IMR-90 (cell line): ENCODE data around the gene CR1L. TPM values are rescaled to one million over a fixed set of nuclear protein-coding genes. Genes with fewer than 3 reads are reported as not detected.

Source experiments
- ATAC-seq: fragments of 200-7000 bp; cut with Tn5 transposase; 2 replicates; pipeline ENCODE4 v1.9.1; 2020; ENCODE audit warnings: low read depth, mild to moderate bottlenecking, moderate library complexity
- BruUV-seq: library from RNA; stranded (reverse); fragments of 400-500 nt; replicated peaks from 2 replicates; lab custom pipeline; 2021; lab: Mats Ljungman, UMichigan
- CTCF ChIA-PET: fragments of 300-600 bp; formaldehyde crosslinking; extraction: SDS; loops from one replicate; lab custom pipeline; 2021; ENCODE audit warnings: antibody characterized with exemption; lab: Yijun Ruan, JAX
- POLR2A ChIA-PET: fragments of 300-600 bp; sonication (Branson Sonifier 250); formaldehyde crosslinking; loops from one replicate; lab custom pipeline; 2022; ENCODE audit warnings: antibody characterized with exemption; ENCODE audit not compliant: unreplicated experiment; lab: Charles Lee
- DNase-seq: peaks from one replicate; pipeline ENCODE4 v3.0.0; 2013
- H2AFZ ChIP-seq: replicated peaks from 2 replicates; pipeline ENCODE3; 2013; ENCODE audit warnings: low read length, mild to moderate bottlenecking; ENCODE audit not compliant: poor library complexity
- H2AK5ac ChIP-seq: 2 replicates; pipeline ENCODE4 v1.6.1; 2013; ENCODE audit warnings: low read depth, low read length, inconsistent platforms
- H2AK9ac ChIP-seq: replicated peaks from 2 replicates; pipeline ENCODE3; 2013; ENCODE audit warnings: mild to moderate bottlenecking, low read depth, low read length, moderate library complexity; ENCODE audit not compliant: poor library complexity
- H2BK120ac ChIP-seq: 2 replicates; pipeline ENCODE4 v1.6.1; 2013; ENCODE audit warnings: low read depth, low read length, inconsistent platforms
- H2BK15ac ChIP-seq: 3 replicates; pipeline ENCODE4 v1.6.1; 2013; ENCODE audit warnings: low read depth, low read length, inconsistent platforms
- H2BK20ac ChIP-seq: 2 replicates; pipeline ENCODE4 v1.6.1; 2013; ENCODE audit warnings: low read depth, mild to moderate bottlenecking, inconsistent platforms, low read length, moderate library complexity
- H2BK5ac ChIP-seq: 2 replicates; pipeline ENCODE4 v1.6.1; 2013; ENCODE audit warnings: mild to moderate bottlenecking, low read depth, low read length, inconsistent platforms; ENCODE audit not compliant: poor library complexity, severe bottlenecking
- H3K14ac ChIP-seq: replicated peaks from 2 replicates; pipeline ENCODE4 v1.6.1; 2013; ENCODE audit warnings: low read depth, low read length, inconsistent platforms
- H3K18ac ChIP-seq: 2 replicates; pipeline ENCODE4 v1.6.1; 2013; ENCODE audit warnings: low read depth, low read length, control low read depth
- H3K23ac ChIP-seq: 2 replicates; pipeline ENCODE4 v1.6.1; 2013; ENCODE audit warnings: low read depth, low read length, inconsistent platforms
- H3K27ac ChIP-seq: 2 replicates; pipeline ENCODE4 v1.5.1; 2013; ENCODE audit warnings: mild to moderate bottlenecking, control low read depth, low read length; ENCODE audit not compliant: insufficient read depth
- H3K27me3 ChIP-seq: 2 replicates; pipeline ENCODE4 v1.6.1; 2013; ENCODE audit warnings: low read length; ENCODE audit not compliant: control insufficient read depth, insufficient read depth
- H3K36me3 ChIP-seq: 2 replicates; pipeline ENCODE4 v1.6.1; 2013; ENCODE audit warnings: low read length, mixed read lengths; ENCODE audit not compliant: control insufficient read depth, insufficient read depth
- H3K4ac ChIP-seq: 2 replicates; pipeline ENCODE4 v1.6.1; 2013; ENCODE audit warnings: low read depth, low read length, inconsistent platforms
- H3K4me1 ChIP-seq: 2 replicates; pipeline ENCODE4 v1.6.1; 2013; ENCODE audit warnings: low read length, mixed read lengths; ENCODE audit not compliant: control insufficient read depth, insufficient read depth
- H3K4me2 ChIP-seq: 2 replicates; pipeline ENCODE4 v1.6.1; 2013; ENCODE audit warnings: low read depth, mild to moderate bottlenecking, control low read depth, low read length, moderate library complexity
- H3K4me3 ChIP-seq: 2 replicates; pipeline ENCODE4 v1.5.1; 2013; ENCODE audit warnings: low read depth, mild to moderate bottlenecking, control low read depth, low read length, moderate library complexity; ENCODE audit not compliant: insufficient read depth
- H3K56ac ChIP-seq: 2 replicates; pipeline ENCODE4 v1.6.1; 2013; ENCODE audit warnings: low read length, inconsistent platforms; ENCODE audit not compliant: insufficient read depth; ENCODE audit errors: extremely low read depth
- H3K79me1 ChIP-seq, 2 experiments: 2 replicates each; pipeline ENCODE4 v1.6.1; 2013; ENCODE audit warnings: low read length in 2 of 2, inconsistent platforms in 1 of 2, low read depth in 1 of 2
- H3K9ac ChIP-seq: 2 replicates; pipeline ENCODE4 v1.6.1; 2013; ENCODE audit warnings: low read depth, low read length, control low read depth
- H3K9me1 ChIP-seq: 2 replicates; pipeline ENCODE4 v1.6.1; 2013; ENCODE audit warnings: low read length, inconsistent platforms; ENCODE audit not compliant: insufficient read depth
- H3K9me3 ChIP-seq: 2 replicates; pipeline ENCODE4 v1.6.1; 2013; ENCODE audit warnings: low read length; ENCODE audit not compliant: control insufficient read depth, insufficient read depth
- H4K20me1 ChIP-seq: 2 replicates; pipeline ENCODE4 v1.6.1; 2013; ENCODE audit warnings: low read length, inconsistent platforms; ENCODE audit not compliant: insufficient read depth
- H4K5ac ChIP-seq: 2 replicates; pipeline ENCODE4 v1.6.1; 2013; ENCODE audit warnings: mild to moderate bottlenecking, low read depth, low read length, control low read depth
- H4K8ac ChIP-seq, 2 experiments: 2 replicates each; pipeline ENCODE4 v1.6.1; 2013; ENCODE audit warnings: low read depth in 2 of 2, low read length in 2 of 2, control low read depth in 1 of 2, inconsistent platforms in 1 of 2
- H4K91ac ChIP-seq: 2 replicates; pipeline ENCODE4 v1.6.1; 2013; ENCODE audit warnings: low read depth, low read length, inconsistent platforms; ENCODE audit not compliant: insufficient read depth
- BHLHE40 ChIP-seq: fragments of 150-350 bp; IDR thresholded peaks from 2 replicates; pipeline ENCODE4 v1.6.1; 2016; ENCODE audit warnings: mild to moderate bottlenecking, low read depth, low read length
- CHD1 ChIP-seq: IDR thresholded peaks from 2 replicates; pipeline ENCODE4 v1.6.1; 2012; ENCODE audit warnings: low read depth, low read length, improper control_type of control experiment
- CTCF ChIP-seq: conservative IDR thresholded peaks from 2 replicates; pipeline ENCODE4 v1.5.1; 2012; ENCODE audit warnings: mild to moderate bottlenecking, low read depth, low read length, improper control_type of control experiment
- MAFK ChIP-seq: IDR thresholded peaks from 2 replicates; pipeline ENCODE4 v1.6.1; 2012; ENCODE audit warnings: low read depth, low read length, improper control_type of control experiment
- MAZ ChIP-seq: IDR thresholded peaks from 2 replicates; pipeline ENCODE4 v1.6.1; 2012; ENCODE audit warnings: low read depth, mild to moderate bottlenecking, low read length, improper control_type of control experiment, moderate library complexity, borderline replicate concordance
- MXI1 ChIP-seq: IDR thresholded peaks from 2 replicates; pipeline ENCODE4 v1.6.1; 2012; ENCODE audit warnings: low read depth, mild to moderate bottlenecking, low read length, moderate library complexity, borderline replicate concordance
- NFE2L2 ChIP-seq: fragments of 150-350 bp; IDR thresholded peaks from 2 replicates; pipeline ENCODE4 v1.6.1; 2016; ENCODE audit warnings: low read depth, mild to moderate bottlenecking, low read length
- POLR2A ChIP-seq: IDR thresholded peaks from 2 replicates; pipeline ENCODE4 v1.6.1; 2012; ENCODE audit warnings: mild to moderate bottlenecking, low read depth, low read length
- RAD21 ChIP-seq: IDR thresholded peaks from 2 replicates; pipeline ENCODE4 v1.6.1; 2012; ENCODE audit warnings: low read length, improper control_type of control experiment
- RCOR1 ChIP-seq: IDR thresholded peaks from 2 replicates; pipeline ENCODE4 v1.6.1; 2012; ENCODE audit warnings: mild to moderate bottlenecking, low read length, improper control_type of control experiment; ENCODE audit not compliant: insufficient replicate concordance
- RFX5 ChIP-seq: IDR thresholded peaks from 2 replicates; pipeline ENCODE4 v1.8.0; 2012; ENCODE audit warnings: low read depth, mild to moderate bottlenecking, low read length, moderate library complexity
- SMC3 ChIP-seq: fragments of 150-350 bp; IDR thresholded peaks from 2 replicates; pipeline ENCODE4 v1.6.1; 2016; ENCODE audit warnings: low read depth, mild to moderate bottlenecking, antibody characterized with exemption, low read length, moderate library complexity
- WGBS, 2 experiments: methylation state at CpG; one replicate each; pipeline versions ENCODE4 v1.1.5 to v1.1.7; 2013; ENCODE audit warnings: missing lambda C conversion rate in 2 of 2; ENCODE audit not compliant: insufficient read length in 1 of 2; ENCODE audit errors: extremely low coverage in 2 of 2; 5-methylcytosine and 5-hydroxymethylcytosine counted together
- dilution Hi-C: fragments of 300-500 bp; cut with HindIII; formaldehyde crosslinking; loops from one replicate; pipeline ENCODE4 v1.14.3; 2018; ENCODE audit warnings: low sequenced_read_pairs; ENCODE audit not compliant: unreplicated experiment
- in situ Hi-C: fragments of 300-500 bp; cut with MboI; formaldehyde crosslinking; loops from 3 replicates; pipeline ENCODE4 v1.14.3; 2019; ENCODE audit warnings: low sequenced_read_pairs, inconsistent platforms, mixed read lengths
- intact Hi-C: fragments of 100-400 bp; cut with micrococcal nuclease; formaldehyde crosslinking; loops from 2 replicates; pipeline ENCODE4 v1.10.0; 2022
- polyA plus RNA-seq, 3 experiments: library from polyadenylated mRNA; depleted of rRNA; stranded (reverse); fragments of >200 nt; gene quantifications; 2 replicates each; pipeline ENCODE4 v1.2.3, GENCODE V29; 2012; ENCODE audit warnings: low replicate concordance in 1 of 3
- total RNA-seq: library from RNA; depleted of rRNA; stranded (reverse); fragments of >200 nt; gene quantifications from 2 replicates; pipeline ENCODE4 v1.2.3, GENCODE V29; 2012
- TF ChIP-seq, protein P1 (sequence below): fragments of 150-350 bp; IDR thresholded peaks from 2 replicates; pipeline ENCODE4 v1.6.1; 2016; ENCODE audit warnings: low read depth, mild to moderate bottlenecking, low read length, moderate library complexity, borderline replicate concordance

The CR1L gene
- total and polyA plus RNA-seq, 2 of the 4 experiments (the other 2 are of a cell fraction) = not detected

DNA sequence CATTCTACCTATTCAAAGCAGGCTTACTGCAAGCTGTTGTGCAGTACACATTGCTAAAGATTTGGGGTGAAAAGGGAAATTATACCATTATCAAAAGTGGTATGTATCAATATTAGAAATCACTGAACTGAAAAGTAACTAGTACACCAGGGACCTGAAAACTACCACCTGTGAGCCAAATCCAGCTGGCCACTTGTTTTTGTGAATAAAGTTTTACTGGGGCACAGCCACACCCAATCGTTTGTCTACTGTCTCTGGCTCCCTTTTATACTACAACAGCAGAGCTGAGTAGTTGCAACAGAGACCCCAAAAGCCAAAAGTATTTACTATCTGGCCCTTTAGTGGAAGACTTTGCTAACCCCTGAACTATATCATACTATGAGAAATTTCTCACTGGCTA, 13.8 kb upstream of the CR1L start:
- ChIA-PET POLR2A (no interaction called here), CTCF (no interaction called here)
- H3K23ac ChIP-seq = no peak overlapping the region
- no peak overlapping the region for H2BK120ac ChIP-seq
- no peak overlapping the region for H4K5ac ChIP-seq
- no peaks in the 10 kb centered on the region for H3K79me1 ChIP-seq
- in situ Hi-C loops (no loop called here), intact Hi-C loops (no loop called here), dilution Hi-C loops (no loop called here)
- no peak overlapping the region for H4K91ac ChIP-seq
- no peak overlapping the region for H2BK15ac ChIP-seq
- H3K4me2 ChIP-seq = no peak overlapping the region
- no peak overlapping the region for H2AFZ ChIP-seq
- H2AK5ac ChIP-seq = no peak overlapping the region
- no peak overlapping the region for H3K27ac ChIP-seq
- no peaks in the 10 kb centered on the region for H3K27me3 ChIP-seq
- no peak overlapping the region for H3K14ac ChIP-seq
- H2BK20ac ChIP-seq = no peak overlapping the region
- no peak overlapping the region for H3K56ac ChIP-seq
- WGBS, 2 experiments = no CpG with 5 or more reads among the region's 1 CpG
- H3K9me1 ChIP-seq = no peaks in the 10 kb centered on the region
- H3K18ac ChIP-seq = no peak overlapping the region
- no peaks in the 10 kb centered on the region for H3K9me3 ChIP-seq
- no peak overlapping the region for H3K4me3 ChIP-seq
- no peak overlapping the region for H2BK5ac ChIP-seq
- H4K8ac ChIP-seq = no peak overlapping the region
- DNase-seq (no peak), ATAC-seq (no peak)
- no peaks in the 10 kb centered on the region for H3K36me3 ChIP-seq
- H3K4ac ChIP-seq = no peak overlapping the region
- TF ChIP-seq RAD21 (no peak), RCOR1 (no peak), NFE2L2 (no peak), MAZ (no peak), BHLHE40 (no peak), MXI1 (no peak), MAFK (no peak), RFX5 (no peak), SMC3 (no peak), POLR2A (no peak), CHD1 (no peak), CTCF (no peak)
- TF ChIP-seq, protein P1, sequence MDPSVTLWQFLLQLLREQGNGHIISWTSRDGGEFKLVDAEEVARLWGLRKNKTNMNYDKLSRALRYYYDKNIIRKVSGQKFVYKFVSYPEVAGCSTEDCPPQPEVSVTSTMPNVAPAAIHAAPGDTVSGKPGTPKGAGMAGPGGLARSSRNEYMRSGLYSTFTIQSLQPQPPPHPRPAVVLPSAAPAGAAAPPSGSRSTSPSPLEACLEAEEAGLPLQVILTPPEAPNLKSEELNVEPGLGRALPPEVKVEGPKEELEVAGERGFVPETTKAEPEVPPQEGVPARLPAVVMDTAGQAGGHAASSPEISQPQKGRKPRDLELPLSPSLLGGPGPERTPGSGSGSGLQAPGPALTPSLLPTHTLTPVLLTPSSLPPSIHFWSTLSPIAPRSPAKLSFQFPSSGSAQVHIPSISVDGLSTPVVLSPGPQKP = no peak
- H2AK9ac ChIP-seq = no peak overlapping the region
- no peaks in the 10 kb centered on the region for H3K4me1 ChIP-seq
- no TSS peak for BruUV-seq
- H4K20me1 ChIP-seq = no peaks in the 10 kb centered on the region
- no peak overlapping the region for H3K9ac ChIP-seq
